Measurements from ENCODE around the gene NUDT9. TPM values are rescaled to one million over a fixed set of nuclear protein-coding genes. Genes with fewer than 3 reads are reported as not detected.

The NUDT9 gene
- total RNA-seq, 2 experiments from 2014 or later = 10.9 to 11.0 TPM

GRCh38 chr4:87493115-87493514 is 70.7 kb downstream of the NUDT9 start:
- peaks cover 4% of the 10 kb centered on the region for H3K4me1 Mint-ChIP-seq (ENCODE audit: low read depth)
- ATAC-seq = no peak
- no peak for DNase-seq
- ChIA-PET CTCF (interaction anchor here (1.0 kb wide), 1 partner anchor 10 kb away, joined by 3 read pairs; no protein-coding TSS in a partner anchor), POLR2A (no interaction called here)
- no peaks in the 10 kb centered on the region for H3K36me3 Mint-ChIP-seq (ENCODE audit: low read depth)
- no peak overlapping the region for H3K27ac Mint-ChIP-seq
- no peaks in the 10 kb centered on the region for H3K27me3 Mint-ChIP-seq (ENCODE audit: low read depth)
- no peak overlapping the region for H3K4me3 Mint-ChIP-seq
- no peaks in the 10 kb centered on the region for H3K9me3 Mint-ChIP-seq (ENCODE audit: insufficient read depth)

DNA sequence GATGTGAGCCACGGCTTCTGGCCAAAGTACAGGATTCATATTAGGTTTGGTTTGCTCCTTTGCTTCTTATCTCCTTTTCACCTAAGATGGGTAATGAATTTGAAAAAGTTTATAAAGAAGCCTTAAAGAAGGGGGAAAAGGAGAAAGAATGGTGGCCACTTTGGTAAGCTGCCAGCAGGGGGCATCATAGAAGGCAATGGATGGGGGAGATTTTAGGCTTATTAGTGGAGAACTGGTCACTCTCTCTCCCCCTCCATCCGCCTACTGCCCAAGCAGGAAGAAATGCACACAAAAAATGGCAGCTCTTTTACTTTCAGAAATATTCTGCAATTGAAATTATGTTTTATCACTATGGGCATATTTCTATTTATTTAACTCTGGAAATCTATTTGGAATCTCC is 74.8 kb downstream of the NUDT9 start:
- POLR2A ChIA-PET = no interaction called here
- CTCF ChIA-PET = interaction anchor here (1.4 to 2.2 kb wide), 4 partner anchors 10 to 352 kb away, joined by 4 to 8 read pairs (median 6); no protein-coding TSS in a partner anchor
- Mint-ChIP-seq H3K4me3 (no peak overlapping the region), H3K27me3 (ENCODE audit: low read depth) (no peaks in the 10 kb centered on the region), H3K4me1 (ENCODE audit: low read depth) (peaks cover 6% of the 10 kb centered on the region), H3K9me3 (ENCODE audit: insufficient read depth) (no peaks in the 10 kb centered on the region), H3K27ac (no peak overlapping the region), H3K36me3 (ENCODE audit: low read depth) (no peaks in the 10 kb centered on the region)
- DNase-seq (peak; percentile 24), ATAC-seq (no peak)

DNA sequence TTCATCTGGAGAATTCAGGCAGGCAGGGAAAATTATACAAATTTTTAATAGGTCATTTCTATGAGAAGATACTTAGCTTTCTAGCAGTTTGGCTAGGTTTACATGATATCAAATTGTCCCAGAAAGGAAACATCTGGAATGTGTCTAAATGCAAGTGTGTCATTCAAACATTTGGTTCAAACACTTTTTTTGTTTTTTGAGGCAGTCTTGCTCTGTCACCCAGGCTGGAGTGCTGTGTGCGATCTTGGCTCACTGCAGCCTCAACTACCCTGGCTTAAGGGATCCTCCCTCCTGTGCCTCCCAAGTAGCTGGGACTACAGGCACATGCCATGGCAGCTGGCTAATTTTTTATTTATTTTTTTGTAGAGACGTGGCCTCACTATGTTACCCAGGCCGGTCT is 75.2 kb downstream of the NUDT9 start:
- Mint-ChIP-seq H3K9me3 (ENCODE audit: insufficient read depth) (no peaks in the 10 kb centered on the region), H3K36me3 (ENCODE audit: low read depth) (no peaks in the 10 kb centered on the region), H3K4me1 (ENCODE audit: low read depth) (peaks cover 6% of the 10 kb centered on the region), H3K27me3 (ENCODE audit: low read depth) (no peaks in the 10 kb centered on the region), H3K27ac (no peak overlapping the region), H3K4me3 (no peak overlapping the region)
- ATAC-seq (no peak), DNase-seq (no peak)
- ChIA-PET POLR2A (no interaction called here), CTCF (interaction anchor here (1.4 to 2.2 kb wide), 4 partner anchors 10 to 352 kb away, joined by 4 to 8 read pairs (median 6); no protein-coding TSS in a partner anchor)

- no peak for ATAC-seq
- Mint-ChIP-seq H3K36me3 (ENCODE audit: low read depth) (no peaks in the 10 kb centered on the region), H3K4me3 (no peak overlapping the region), H3K27me3 (ENCODE audit: low read depth) (no peaks in the 10 kb centered on the region), H3K27ac (no peak overlapping the region), H3K9me3 (ENCODE audit: insufficient read depth) (no peaks in the 10 kb centered on the region), H3K4me1 (ENCODE audit: low read depth) (peaks cover 6% of the 10 kb centered on the region)
- DNase-seq = no peak
- ChIA-PET CTCF (interaction anchor here (1.3 to 2.2 kb wide), 6 partner anchors 11 to 351 kb away, joined by 3 to 8 read pairs (median 4); no protein-coding TSS in a partner anchor), POLR2A (no interaction called here)
Measured at GRCh38 chr4:87498446-87498900, 76.1 kb downstream of the NUDT9 start.

- peaks cover 6% of the 10 kb centered on the region for H3K4me1 Mint-ChIP-seq (ENCODE audit: low read depth)
- DNase-seq (no peak), ATAC-seq (no peak)
- no peak overlapping the region for H3K4me3 Mint-ChIP-seq
- no peaks in the 10 kb centered on the region for H3K36me3 Mint-ChIP-seq (ENCODE audit: low read depth)
- ChIA-PET POLR2A (no interaction called here), CTCF (interaction anchor here (1.3 kb wide), 2 partner anchors 52 to 350 kb away, joined by 3 read pairs; no protein-coding TSS in a partner anchor)
- no peaks in the 10 kb centered on the region for H3K9me3 Mint-ChIP-seq (ENCODE audit: insufficient read depth)
- no peaks in the 10 kb centered on the region for H3K27me3 Mint-ChIP-seq (ENCODE audit: low read depth)
- no peak overlapping the region for H3K27ac Mint-ChIP-seq
Measured at GRCh38 chr4:87499403-87500091, 77.2 kb downstream of the NUDT9 start.

DNA sequence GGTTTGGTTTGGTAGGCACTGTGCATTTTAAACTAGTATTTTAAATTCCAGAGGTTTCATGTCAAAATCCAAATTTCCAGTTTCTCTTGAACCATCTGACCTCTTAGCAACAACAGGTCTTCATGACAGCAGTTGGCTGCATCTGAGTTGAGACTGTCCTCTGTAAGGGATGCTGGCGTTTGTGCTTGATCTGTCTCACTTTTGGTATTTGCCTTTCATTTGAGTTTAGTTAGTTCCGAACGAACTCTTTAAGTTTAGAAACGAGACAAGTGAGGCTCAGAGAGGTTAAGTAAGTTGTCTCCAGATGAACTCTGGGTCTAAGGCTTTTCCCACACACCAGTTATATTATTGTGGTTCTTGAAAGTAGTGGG is 77.7 kb downstream of the NUDT9 start:
- ChIA-PET POLR2A (no interaction called here), CTCF (interaction anchor here (1.3 kb wide), 1 partner anchor 349 kb away, joined by 3 read pairs; no protein-coding TSS in a partner anchor)
- Mint-ChIP-seq H3K27me3 (ENCODE audit: low read depth) (no peaks in the 10 kb centered on the region), H3K27ac (no peak overlapping the region), H3K36me3 (ENCODE audit: low read depth) (no peaks in the 10 kb centered on the region), H3K4me1 (ENCODE audit: low read depth) (peaks cover 6% of the 10 kb centered on the region), H3K4me3 (no peak overlapping the region), H3K9me3 (ENCODE audit: insufficient read depth) (no peaks in the 10 kb centered on the region)
- ATAC-seq (no peak), DNase-seq (no peak)

GRCh38 chr4:87502580-87503238 is 80.3 kb downstream of the NUDT9 start:
- peaks cover 6% of the 10 kb centered on the region for H3K4me1 Mint-ChIP-seq (ENCODE audit: low read depth)
- H3K36me3 Mint-ChIP-seq (ENCODE audit: low read depth) = no peaks in the 10 kb centered on the region
- H3K27me3 Mint-ChIP-seq (ENCODE audit: low read depth) = no peaks in the 10 kb centered on the region
- POLR2A ChIA-PET = no interaction called here
- no peaks in the 10 kb centered on the region for H3K9me3 Mint-ChIP-seq (ENCODE audit: insufficient read depth)
- no peak for DNase-seq
- no peak overlapping the region for H3K4me3 Mint-ChIP-seq
- no peak for ATAC-seq
- H3K27ac Mint-ChIP-seq = no peak overlapping the region
- CTCF ChIA-PET = no interaction called here

- no peaks in the 10 kb centered on the region for H3K27me3 Mint-ChIP-seq (ENCODE audit: low read depth)
- H3K9me3 Mint-ChIP-seq (ENCODE audit: insufficient read depth) = no peaks in the 10 kb centered on the region
- DNase-seq (no peak), ATAC-seq (no peak)
- POLR2A ChIA-PET = no interaction called here
- H3K4me3 Mint-ChIP-seq = no peak overlapping the region
- no peaks in the 10 kb centered on the region for H3K4me1 Mint-ChIP-seq (ENCODE audit: low read depth)
- H3K27ac Mint-ChIP-seq = no peak overlapping the region
- CTCF ChIA-PET = no interaction called here
- no peaks in the 10 kb centered on the region for H3K36me3 Mint-ChIP-seq (ENCODE audit: low read depth)
Measured at GRCh38 chr4:87505862-87506261, 83.5 kb downstream of the NUDT9 start.

DNA sequence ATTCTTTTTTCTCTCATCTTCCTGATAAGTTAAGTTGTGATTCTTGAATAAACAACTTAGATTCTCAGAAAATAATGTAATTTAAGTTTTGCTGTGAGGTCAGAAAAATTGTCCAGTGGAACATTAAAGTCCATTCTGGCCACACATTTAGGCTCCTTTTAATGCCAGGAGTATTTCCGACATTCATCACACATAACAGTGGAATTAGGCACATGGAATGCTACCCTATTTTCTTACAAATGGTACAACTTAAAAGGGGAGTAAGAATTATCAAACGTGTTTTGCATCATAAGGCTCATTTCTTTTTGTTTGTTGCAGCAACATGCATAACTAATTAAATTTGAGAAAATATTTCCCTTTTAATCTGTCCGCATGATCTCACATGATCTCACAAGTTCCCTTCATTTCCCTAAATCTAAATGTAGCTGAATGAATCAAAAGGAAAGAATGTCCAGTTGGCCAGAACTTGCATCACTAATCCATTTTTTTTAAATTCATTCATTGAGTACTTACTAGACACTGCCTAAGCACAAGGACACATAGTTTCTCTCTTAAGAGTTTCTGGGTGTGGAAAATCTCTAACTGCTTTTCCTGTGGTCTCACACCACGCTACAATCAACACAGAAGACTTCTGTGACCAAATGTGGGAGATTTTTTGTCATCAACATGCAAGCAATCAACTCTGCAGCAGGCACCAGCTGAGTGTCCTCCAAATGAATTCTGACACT is 84.8 kb downstream of the NUDT9 start:
- Mint-ChIP-seq H3K27me3 (ENCODE audit: low read depth) (no peaks in the 10 kb centered on the region), H3K36me3 (ENCODE audit: low read depth) (no peaks in the 10 kb centered on the region), H3K4me3 (no peak overlapping the region), H3K27ac (no peak overlapping the region), H3K4me1 (ENCODE audit: low read depth) (no peaks in the 10 kb centered on the region), H3K9me3 (ENCODE audit: insufficient read depth) (no peaks in the 10 kb centered on the region)
- ATAC-seq = no peak
- DNase-seq = no peak
- ChIA-PET CTCF (no interaction called here), POLR2A (no interaction called here)

Other genes starting within 250 kb of the NUDT9 start
- gene KLHL8, start 202.0 kb upstream of the NUDT9 start, total RNA-seq = 10 to 100 TPM; 13.4 to 15.8 TPM
- gene HSD17B13, start 99.7 kb upstream of the NUDT9 start, total RNA-seq = under 1 TPM; 0.16 TPM
- 10 to 100 TPM; 30.2 to 32.2 TPM for gene HSD17B11, start 31.4 kb upstream of the NUDT9 start, total RNA-seq
- not detected for gene SPARCL1, start 106.8 kb downstream of the NUDT9 start, total RNA-seq
- gene DSPP, start 186.0 kb downstream of the NUDT9 start, total RNA-seq = not detected
- gene DMP1, start 227.7 kb downstream of the NUDT9 start, total RNA-seq = not detected

Measured in activated CD8-positive, alpha-beta T cell treated with anti-CD3 and anti-CD28 coated beads, Interleukin-2, amount 10 ng/mL, durations not matched to agents 7 days and 5 days (primary cell).